Measurements from ENCODE around the gene TMEM134.
A peak's percentile ranks its signal among the peaks of the same experiment; 100 is the strongest.
"Not testable (repeated sequence)": the region's sequence is repeated elsewhere in the genome, so short reads cannot be mapped to it uniquely, and the experiment has no call there.

The TMEM134 gene, protein sequence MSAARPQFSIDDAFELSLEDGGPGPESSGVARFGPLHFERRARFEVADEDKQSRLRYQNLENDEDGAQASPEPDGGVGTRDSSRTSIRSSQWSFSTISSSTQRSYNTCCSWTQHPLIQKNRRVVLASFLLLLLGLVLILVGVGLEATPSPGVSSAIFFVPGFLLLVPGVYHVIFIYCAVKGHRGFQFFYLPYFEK

DNA sequence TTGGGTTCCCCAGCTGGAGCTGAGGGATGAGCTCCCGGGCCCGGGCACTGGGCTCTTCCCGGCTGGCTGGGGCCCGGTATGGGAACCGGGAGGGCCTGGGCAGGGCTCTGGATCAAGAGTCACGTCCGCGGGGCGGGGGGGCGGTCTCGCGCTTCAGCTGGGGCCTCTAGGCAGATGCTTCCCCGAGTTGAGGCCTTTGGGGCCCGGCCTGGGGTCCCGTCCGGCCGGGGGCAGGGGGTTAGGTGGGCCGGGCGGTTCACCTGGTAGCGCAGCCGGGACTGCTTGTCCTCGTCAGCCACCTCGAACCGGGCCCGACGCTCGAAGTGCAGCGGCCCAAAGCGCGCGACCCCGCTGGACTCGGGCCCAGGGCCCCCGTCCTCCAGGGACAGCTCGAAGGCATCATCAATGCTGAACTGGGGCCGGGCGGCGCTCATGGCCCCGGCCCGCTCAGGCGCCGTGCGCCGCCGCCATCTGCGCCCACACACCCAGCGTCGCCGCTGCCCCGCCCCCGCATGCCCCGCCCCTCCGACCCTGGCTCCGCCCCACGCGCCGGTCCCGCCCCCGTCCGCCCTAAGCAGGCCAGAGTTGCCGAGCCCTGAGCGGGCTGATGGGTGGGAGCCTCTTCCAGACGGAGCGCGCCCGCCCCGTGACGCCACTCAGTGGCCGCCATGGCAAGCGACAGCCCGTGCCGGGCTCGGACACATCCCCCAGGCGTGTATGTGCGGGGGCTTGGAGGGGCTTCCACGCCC is at the start of gene TMEM134:
TMEM134 (minus strand) TSS at position 493 of the 749 bp plus-strand sequence; CDS start at position 434, 59 bp downstream.
- DNase-seq (ENCODE audit: low read depth), result peak; percentile 88

DNA sequence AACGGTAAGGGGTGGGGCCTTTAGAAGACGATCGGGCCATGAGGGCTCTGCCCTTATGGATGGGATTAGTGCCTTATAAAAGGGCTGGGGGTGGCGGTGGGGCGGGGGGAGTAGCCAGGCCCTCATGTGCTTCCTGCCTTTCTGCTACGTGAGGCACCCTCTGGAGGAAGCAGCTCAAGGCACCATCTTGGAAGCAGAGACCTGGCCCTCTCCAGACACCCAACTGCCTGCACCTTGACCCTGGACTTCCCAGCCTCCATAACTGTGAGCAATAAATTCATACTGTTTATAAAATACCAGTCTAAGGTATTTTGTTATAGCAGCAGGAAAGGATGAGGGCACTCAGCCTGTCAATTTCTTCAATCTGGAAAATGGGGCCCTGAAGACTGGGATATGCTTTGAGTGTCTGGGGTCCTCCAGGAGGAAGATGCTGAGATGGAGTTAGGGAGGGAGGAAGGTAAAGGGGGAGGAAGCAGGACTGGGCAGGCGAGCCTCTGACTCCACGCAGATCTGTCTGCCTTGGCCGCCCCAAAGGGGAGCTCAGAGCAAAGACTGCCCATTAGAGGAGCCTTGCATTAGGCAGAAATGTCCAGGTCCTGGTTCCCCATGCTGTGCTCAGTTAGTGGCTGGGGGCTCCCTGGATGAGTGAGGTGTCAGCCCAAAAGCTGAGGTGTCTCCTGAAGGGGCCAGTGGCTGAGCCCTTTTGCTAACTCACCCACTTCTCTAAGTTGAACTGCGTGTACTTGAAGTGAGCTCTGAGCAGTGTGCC is 48.9 kb upstream of the TMEM134 start:
- no peak for DNase-seq (ENCODE audit: low read depth)

DNA sequence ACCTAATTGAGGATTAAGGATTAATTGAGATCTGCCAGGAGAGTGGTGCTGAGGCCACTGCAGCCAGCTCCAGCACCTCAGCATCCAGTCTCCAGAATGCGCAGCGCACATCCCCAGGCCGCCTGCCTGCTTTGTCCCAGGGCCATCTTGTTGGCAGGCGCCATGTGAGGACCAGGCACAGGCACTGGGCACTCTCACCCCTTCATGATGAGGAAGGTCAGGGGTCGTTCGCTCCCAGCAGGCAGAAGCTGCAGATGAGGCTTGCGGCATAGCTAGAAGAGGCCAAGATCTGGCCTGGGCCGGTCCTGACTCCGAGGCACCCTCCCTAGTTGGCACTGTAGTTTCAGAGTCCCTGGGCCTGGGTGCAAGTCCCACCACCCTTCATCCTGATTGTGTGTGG is 47.8 kb upstream of the TMEM134 start:
- DNase-seq (ENCODE audit: low read depth), result no peak

DNA sequence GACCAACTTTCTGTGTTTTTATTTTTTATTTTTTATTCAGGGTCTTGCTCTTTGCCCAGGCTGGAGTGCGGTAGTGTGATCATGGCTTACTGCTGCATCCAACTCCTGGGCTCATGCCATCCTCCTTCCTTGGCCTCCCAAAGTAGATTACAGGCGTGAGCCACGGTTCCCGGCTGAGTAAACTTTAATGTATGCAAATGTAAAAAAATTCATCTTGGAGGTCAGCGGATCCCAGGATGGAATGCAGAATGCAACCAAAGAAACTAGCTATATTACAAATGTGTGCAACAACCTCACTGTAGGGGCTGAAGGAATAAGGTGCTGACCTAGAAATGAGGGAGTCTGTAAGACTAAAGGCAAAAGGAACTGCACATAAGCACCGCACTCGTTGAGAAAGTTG is 45.1 kb upstream of the TMEM134 start:
- no peak for DNase-seq (ENCODE audit: low read depth)

DNA sequence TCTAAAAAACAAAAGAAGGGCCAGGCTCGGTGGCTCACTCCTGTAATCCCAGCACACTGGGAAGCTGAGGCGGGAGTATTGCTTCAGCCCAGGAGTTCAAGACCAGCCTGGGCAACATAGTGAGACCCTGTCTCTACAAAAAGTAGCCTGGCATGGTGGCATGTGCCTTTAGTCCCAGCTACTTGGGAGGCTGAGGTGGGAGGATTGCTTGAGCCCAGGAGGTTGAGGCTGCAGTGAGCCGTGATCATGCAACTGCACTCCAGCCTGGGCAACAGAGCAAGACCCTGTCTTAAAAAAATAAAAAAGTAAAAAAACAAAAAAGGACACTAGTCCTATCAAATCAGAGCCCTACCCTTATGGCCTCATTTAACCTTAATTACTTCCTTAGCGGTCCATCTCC is 42.5 kb upstream of the TMEM134 start:
- DNase-seq (ENCODE audit: low read depth), result not testable (repeated sequence)

DNA sequence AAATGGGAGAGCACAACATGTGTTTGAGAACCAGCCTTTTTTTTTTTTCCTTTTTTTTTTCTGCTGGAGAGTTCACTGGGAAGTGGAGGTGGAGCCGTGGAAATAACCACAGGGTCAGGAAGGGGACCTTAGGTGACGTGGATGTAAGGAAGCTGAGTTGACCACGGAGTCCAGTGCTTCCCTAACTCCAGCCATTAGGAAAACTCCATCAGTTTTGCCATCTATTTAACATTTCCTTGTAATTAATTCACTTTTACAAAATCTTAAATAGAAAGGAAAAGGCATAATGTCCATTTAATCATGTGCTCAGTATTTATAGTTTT is 40.9 kb upstream of the TMEM134 start:
- DNase-seq (ENCODE audit: low read depth), result no peak

DNA sequence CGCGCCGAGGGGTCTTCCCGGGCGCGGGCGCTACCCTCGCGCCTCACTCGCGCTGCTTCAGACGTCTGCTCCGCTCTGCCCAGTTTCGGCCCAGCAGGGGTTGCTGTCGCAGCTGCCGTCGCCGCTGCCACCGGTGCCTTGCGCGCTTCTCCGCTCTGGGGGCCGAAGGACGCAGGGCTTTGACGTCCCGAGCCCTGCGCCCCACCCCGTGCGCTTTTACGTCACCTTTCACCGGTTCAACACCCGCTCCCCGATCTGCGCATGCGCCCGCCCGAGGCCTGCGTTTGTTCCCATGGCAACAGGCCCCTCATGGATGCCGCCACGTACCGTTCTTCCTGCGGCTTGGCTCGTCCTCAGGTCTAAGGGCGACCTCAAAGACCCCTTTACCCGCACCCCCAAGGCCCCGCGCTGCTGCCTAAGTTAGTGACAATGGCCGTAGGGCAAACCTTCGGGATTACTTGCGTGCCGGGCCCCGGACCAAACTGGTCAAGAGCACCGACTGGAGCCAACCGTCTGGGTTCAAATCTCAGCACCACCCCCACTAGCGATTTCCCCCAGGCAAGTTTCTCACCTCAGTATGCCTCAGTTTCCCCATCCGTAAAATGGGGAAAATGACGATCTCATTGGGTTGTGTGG is 39.6 kb upstream of the TMEM134 start:
- peak; percentile 94 for DNase-seq (ENCODE audit: low read depth)

DNA sequence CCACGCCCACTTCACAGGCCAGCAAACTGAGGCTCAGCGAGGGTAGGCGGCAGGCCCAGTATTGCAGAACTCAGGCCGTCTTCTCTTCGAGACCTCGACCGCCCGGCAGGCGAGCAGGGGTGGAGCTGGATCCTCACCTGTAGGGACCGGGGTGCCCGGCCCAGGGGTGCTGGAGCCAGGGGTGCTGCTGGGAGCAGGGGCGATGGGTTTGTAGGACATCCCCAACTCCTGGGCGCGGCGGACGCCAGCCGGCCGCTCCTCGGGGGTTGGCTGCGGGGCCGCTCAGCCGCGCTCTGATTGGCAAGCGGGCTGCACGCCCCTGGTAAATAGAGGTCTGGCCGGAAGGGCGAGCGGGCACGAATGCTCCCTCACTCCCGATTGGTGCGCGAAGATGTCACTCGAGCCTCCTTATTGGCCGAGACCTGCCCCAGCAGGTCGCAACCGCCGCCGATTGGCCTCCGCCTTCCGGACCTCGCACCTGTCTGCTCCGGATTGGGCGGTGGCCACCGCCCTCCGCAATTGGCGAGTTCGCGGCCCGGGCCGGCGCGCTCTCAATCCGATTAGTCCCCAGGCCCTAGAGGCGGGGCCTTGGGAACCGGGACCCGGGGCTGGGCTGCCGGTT is 38.9 kb upstream of the TMEM134 start, which contains the start of gene CDK2AP2:
CDK2AP2 (minus strand) TSS at position 299 of the 622 bp plus-strand sequence; CDS start at position 219, 80 bp downstream.
- DNase-seq (ENCODE audit: low read depth), result peak; percentile 100

DNA sequence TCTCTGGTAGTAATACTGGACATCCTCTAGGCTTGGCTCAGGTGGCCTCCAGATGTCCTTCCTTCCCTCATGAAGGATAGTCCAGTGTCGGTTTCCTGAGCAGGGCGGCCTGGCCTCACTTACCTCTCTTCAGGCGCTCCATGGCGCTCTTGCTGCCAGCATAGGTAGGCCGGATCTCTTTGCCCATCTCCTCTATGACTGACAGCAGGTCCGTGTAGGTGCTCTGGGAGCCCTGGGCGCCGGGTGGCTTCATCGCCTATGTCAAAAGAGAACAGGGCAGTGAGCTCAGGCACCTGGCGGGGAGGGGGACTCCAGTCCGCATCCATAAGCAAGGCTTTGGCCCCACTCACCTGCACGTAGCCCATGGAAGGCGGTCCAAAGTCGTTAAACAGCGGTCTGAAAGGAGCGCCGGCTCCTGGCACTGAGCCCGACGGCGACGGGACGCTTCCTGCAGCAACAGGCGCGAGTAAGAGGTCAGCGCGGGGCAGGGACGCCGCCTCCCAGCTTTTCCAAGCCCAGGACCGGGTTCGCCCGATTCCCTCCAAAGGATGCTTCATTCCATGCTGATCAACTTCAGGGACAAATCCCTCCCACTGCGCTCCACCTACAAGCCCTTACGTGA is 38.3 kb upstream of the TMEM134 start:
- no peak for DNase-seq (ENCODE audit: low read depth)

DNA sequence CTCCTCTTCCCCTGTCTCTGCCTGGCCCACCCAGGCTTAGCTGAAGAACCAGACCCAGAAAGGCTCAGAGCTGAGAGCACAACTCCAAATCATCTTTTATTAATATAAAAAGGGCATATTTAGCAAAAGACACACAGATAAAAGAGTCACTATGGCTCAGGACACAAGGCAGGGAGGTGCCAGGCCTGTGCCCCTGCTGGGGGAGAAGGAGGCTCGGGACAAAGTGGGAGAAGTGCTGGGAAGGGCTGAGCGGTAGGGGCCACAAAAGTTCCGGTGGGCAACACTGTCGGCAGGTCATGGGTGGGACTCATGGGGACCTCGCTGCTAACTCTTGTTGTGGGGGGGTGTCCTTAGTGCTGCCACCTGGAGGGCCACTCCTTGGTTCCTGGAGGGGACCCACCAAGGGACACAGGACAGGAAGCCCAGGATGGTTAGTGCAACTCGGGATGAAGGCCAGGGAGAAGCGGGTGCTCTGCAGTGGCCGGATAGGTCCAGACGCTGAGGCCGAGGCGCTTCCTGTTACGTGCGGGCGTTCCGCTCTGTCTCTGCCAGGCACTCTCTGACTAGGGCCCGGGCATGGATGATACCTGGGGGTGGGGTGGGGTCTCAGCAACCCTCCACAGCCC is 37.5 kb upstream of the TMEM134 start:
- no peak for DNase-seq (ENCODE audit: low read depth)

DNA sequence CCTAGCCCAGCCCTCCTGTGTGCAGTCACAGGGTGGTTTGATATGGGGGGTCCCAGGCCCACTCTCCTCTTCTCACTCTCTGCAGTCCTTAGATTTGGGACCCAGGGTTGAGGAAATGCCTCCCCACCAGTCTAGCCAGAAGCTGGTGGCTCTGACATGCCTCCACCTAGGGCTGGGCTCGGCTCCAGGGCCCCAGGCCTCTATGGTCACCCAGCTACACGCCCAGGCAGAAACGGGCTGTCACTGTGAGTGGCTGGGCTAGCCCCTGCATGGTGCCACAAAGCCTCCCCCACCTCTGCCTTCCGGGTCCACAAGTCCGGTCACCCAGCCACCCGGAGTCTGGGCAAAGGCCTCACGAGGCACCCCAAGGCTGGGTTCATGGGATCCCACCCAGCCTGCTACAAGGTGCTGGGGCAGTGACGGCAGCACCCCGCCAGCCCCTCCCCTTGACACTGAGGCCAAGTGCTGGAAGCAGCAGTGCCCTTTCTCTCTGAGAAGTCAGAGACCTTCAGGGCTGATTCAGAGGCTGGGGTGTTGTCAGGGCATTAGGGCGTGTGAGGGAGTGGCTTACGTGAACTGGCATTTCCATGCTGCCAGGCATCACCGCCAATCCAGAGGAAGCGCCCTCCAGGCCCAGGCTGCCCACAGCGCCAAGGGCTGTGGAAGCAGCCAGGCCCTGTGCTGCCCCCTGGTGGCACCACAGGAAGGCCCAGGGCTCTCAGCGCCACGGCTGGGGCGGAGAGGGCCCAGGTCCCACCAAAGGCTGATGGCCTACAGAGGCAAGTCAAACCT is 36.8 kb upstream of the TMEM134 start:
- DNase-seq (ENCODE audit: low read depth), result peak; percentile 86

DNA sequence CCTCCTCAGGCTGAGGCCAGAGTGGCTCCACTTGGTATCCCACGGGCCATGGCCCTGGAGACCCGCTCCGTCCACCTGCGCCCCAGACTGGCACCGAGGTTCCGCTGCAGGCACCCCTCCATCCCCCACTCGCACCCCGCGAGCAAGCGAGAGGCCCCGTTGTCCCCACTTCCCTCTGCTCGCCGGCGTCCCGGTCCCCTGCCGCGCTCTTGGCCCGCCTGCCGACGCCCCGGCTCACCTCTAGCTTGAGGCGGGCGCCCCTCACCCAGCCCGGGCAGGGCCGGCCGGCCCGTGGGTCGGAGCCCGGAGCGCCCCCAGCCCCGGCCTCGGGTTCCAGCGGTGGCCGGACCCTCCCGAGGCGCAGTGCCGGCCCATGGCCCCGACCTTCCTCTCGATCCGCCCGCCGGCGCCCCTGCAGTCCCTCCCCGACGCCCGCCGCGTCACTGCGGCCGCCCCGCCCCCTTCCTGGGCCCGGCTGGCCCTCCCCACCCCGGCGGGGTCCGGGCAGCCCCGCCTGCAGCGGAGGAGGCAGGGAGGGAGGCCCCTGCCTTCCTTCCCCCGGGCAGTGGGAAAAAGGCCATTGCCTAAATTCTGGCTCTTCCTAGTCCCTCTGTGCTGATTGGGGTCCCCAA is 36.0 kb upstream of the TMEM134 start, which contains the start of gene PITPNM1:
PITPNM1 (minus strand) TSS at position 414 of the 632 bp plus-strand sequence. CDS start 1,183 bp downstream, outside the sequence.
- DNase-seq (ENCODE audit: low read depth), result no peak

DNA sequence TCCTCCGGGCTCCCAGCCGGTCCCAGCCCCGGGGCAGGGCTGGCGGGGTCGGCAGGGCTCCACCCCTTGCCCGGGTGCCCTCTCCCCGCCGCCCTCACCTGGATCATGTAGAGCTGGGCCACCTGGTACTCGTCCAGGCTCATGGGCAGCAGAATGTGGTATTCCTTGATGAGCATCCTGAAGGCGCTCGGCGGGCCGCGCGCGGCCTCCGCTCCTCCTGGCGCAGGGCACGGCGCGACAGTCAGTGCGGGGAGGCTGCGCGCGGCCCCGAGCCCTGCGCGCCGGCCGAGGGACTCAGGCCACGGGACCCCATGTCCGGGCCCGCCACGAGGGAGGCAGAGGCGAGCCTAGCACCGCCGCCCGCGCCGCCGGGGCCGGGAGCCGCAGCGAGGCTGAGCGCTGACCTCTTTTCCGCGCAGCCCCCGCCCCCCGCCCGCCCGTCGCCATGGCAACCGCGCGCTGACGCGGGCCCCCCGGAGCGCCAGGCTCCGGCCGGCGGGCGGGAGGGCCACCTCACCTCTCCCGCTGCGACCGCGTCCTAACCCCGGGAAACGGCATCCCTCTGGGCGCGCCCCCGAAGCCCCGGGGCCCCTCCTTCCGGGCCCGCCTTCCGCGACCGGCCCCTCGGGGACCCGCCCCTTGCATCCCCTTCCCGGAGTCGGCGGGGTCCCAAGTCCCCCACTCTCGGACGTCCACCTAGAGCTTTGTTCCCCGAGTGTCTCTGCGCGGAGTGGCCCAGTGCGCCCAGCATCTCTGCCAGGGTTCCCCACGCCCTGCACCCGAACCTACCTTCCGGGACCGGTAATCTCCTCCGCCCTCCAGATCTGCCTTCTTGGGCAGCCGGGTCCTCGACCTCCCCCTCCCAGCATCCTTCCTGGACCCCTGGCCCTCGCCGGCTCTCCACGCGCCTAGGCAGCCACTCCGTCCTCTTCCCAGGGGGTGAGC is 35.2 kb upstream of the TMEM134 start:
- DNase-seq (ENCODE audit: low read depth), result no peak

DNA sequence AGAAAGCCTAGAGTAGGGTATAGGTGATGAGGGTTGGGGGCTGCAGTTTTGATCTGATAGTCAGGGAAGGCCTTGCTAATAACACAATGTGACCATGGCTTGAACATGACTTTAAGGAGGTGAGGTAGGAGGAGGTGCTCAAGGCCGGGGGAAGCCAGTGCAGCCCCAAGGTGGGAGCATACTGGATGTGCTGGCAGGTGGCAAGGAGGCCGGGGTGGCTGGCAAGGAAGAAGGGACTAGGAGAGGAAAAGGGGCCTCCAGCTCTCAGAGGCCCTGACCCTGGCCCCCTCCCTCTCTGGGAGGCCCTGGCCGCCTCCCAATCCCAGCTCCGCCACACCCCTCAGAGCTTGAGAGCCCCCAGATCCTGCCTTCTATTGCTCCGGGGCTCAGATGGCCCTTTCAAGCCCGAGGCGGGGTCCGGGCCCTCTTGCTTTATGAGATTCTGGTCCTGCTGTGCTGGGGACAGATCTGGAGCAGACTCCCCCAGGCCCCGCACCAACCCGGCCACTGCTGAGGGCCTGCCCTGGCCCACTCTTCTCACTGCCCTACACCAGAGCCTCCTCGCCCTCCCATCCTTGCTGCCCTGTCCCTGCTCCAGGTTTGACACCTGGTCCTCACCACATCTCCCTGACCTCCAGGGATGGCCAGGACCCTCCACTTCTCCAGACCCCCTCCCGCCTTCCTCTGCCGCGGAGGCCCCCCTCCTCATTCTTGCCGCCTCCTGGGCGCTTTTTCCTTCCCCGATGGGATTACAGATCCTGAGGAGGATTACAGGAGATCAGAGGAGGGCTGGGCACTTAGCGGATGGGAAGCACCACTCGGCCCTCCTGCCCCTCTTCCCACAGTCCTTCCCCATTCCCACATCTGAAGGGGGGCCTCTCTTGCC is 34.3 kb upstream of the TMEM134 start:
- no peak for DNase-seq (ENCODE audit: low read depth)

DNA sequence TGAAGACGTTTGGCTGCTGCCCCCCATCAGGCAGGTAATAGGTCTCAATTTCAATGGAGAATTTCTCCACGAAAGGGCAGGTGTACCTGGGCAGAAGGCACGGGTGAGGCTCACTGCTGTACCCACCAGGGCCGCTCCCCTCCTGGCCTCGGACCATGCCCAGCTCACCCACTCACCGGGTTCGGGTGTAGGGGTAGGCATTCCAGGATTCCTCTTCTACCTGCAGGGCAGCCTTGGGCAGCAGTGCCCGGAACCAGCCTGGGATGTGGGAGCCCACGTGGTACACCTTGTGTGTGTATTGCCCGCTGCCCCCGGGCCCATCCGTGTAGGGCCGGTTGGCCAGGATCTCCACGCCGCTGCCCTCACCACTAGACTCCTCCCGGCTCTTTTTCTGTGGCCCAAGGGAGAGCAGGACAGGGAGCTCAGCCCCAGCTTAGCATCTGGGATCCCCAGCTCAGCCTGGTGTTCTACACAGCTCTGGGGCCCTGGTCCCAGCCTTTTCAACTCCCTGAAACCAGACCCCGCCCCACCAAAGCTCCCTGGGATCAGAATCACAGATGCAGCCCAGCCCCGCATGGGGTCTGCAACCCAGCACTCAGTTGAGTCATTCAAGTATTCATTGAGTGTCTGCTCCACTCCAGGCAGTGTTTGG is 33.4 kb upstream of the TMEM134 start:
- DNase-seq (ENCODE audit: low read depth), result no peak

DNA sequence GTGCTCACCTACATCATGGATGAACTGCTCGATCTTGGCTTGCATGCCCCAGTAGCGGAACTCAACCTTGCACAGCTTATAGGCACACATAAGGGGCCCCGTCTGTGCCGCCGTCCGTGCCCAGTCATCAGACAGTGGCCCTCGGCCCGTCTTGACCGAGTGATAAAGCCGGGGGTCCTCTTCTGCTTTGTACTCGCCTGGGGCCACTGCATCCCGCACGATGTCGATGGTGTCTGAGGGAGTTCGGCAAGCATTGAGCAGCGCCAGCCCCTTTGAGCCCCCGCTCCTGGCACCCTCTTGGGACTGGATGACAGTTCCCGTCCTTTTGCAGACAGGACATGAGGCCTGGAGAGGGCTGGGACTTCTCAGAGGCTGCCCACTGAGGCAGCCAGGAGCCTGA is 32.8 kb upstream of the TMEM134 start:
- no peak for DNase-seq (ENCODE audit: low read depth)

Data from CMK (cell line).